Neuronal stem cell (in vitro differentiated cells): Measurements from ENCODE around the gene IL36B.
A peak's percentile ranks its signal among the peaks of the same experiment; 100 is the strongest.

Experiments used
- DNase-seq: peaks from one replicate; pipeline ENCODE4 v3.0.0-alpha.2; 2013; ENCODE audit warnings: low spot score
- H2AFZ ChIP-seq: one replicate; pipeline ENCODE4 v1.6.1; 2013; ENCODE audit warnings: mild to moderate bottlenecking, low read length, inconsistent platforms
- H2AK5ac ChIP-seq: 2 replicates; pipeline ENCODE4 v1.6.1; 2013; ENCODE audit warnings: low read depth, mild to moderate bottlenecking, inconsistent platforms, low read length, moderate library complexity, mixed read lengths
- H2BK120ac ChIP-seq: 2 replicates; pipeline ENCODE4 v1.6.1; 2013; ENCODE audit warnings: low read depth, mild to moderate bottlenecking, inconsistent platforms, low read length, moderate library complexity, mixed read lengths
- H2BK12ac ChIP-seq: one replicate; pipeline ENCODE4 v1.6.1; 2013; ENCODE audit warnings: low read length, inconsistent platforms
- H2BK15ac ChIP-seq: 2 replicates; pipeline ENCODE4 v1.6.1; 2013; ENCODE audit warnings: mild to moderate bottlenecking, low read length, inconsistent platforms, mixed read lengths
- H2BK5ac ChIP-seq: one replicate; pipeline ENCODE4 v1.6.1; 2013; ENCODE audit warnings: inconsistent platforms, mild to moderate bottlenecking, low read length, moderate library complexity
- H3K14ac ChIP-seq: one replicate; pipeline ENCODE4 v1.6.1; 2013; ENCODE audit warnings: low read length, inconsistent platforms
- H3K18ac ChIP-seq: 2 replicates; pipeline ENCODE4 v1.6.1; 2013; ENCODE audit warnings: low read length, inconsistent platforms
- H3K23ac ChIP-seq: 2 replicates; pipeline ENCODE4 v1.6.1; 2013; ENCODE audit warnings: low read depth, mild to moderate bottlenecking, mixed read lengths, low read length, inconsistent platforms; ENCODE audit not compliant: poor library complexity
- H3K27ac ChIP-seq: replicated peaks from 3 replicates; pipeline ENCODE4 v1.5.1; 2013; ENCODE audit warnings: low read length, inconsistent platforms
- H3K27me3 ChIP-seq, 3 experiments: 2 replicates each; pipeline ENCODE4 v1.6.1; 2013; ENCODE audit warnings: low read length in 3 of 3, mild to moderate bottlenecking in 2 of 3, inconsistent platforms in 1 of 3, low read depth in 1 of 3, mixed read lengths in 1 of 3, moderate library complexity in 1 of 3; ENCODE audit not compliant: control insufficient read depth in 3 of 3, insufficient read depth in 3 of 3
- H3K36me3 ChIP-seq, 2 donors: replicated peaks in 1 of 2; 2 replicates each; pipeline ENCODE4 v1.6.1; 2013; ENCODE audit warnings: low read length in 2 of 2; ENCODE audit not compliant: control insufficient read depth in 2 of 2, insufficient read depth in 2 of 2
- H3K4ac ChIP-seq: 2 replicates; pipeline ENCODE4 v1.6.1; 2013; ENCODE audit warnings: inconsistent platforms, mild to moderate bottlenecking, low read length, moderate library complexity
- H3K4me1 ChIP-seq, 2 donors: 1 replicate in 1 of 2; 2 replicates in 1 of 2; pipeline ENCODE4 v1.6.1; 2013; ENCODE audit warnings: low read length in 2 of 2, low read depth in 1 of 2; ENCODE audit not compliant: control insufficient read depth in 2 of 2, insufficient read depth in 1 of 2
- H3K4me2 ChIP-seq: one replicate; pipeline ENCODE4 v1.6.1; 2013; ENCODE audit warnings: mild to moderate bottlenecking, low read length, inconsistent platforms; ENCODE audit not compliant: insufficient read depth, poor library complexity, severe bottlenecking
- H3K4me3 ChIP-seq, 2 donors: 2 replicates each; pipeline ENCODE4 v1.5.1; 2013; ENCODE audit warnings: low read length in 2 of 2, mild to moderate bottlenecking in 2 of 2, inconsistent platforms in 1 of 2, moderate library complexity in 1 of 2
- H3K79me1 ChIP-seq: one replicate; pipeline ENCODE4 v1.6.1; 2013; ENCODE audit warnings: low read depth, mild to moderate bottlenecking, inconsistent platforms, low read length, moderate library complexity
- H3K9ac ChIP-seq: one replicate; pipeline ENCODE4 v1.6.1; 2013; ENCODE audit warnings: mild to moderate bottlenecking, low read depth, low read length, inconsistent platforms; ENCODE audit not compliant: poor library complexity
- H3K9me3 ChIP-seq, 2 donors: replicated peaks in 1 of 2; 2 replicates each; pipeline versions ENCODE3 to v1.6.1; 2013; ENCODE audit warnings: low read length in 2 of 2, mild to moderate bottlenecking in 2 of 2, inconsistent platforms in 1 of 2, low read depth in 1 of 2, mixed read lengths in 1 of 2, moderate library complexity in 1 of 2; ENCODE audit not compliant: control insufficient read depth in 2 of 2, insufficient read depth in 1 of 2
- H4K8ac ChIP-seq: one replicate; pipeline ENCODE4 v1.6.1; 2013; ENCODE audit warnings: low read depth, mild to moderate bottlenecking, inconsistent platforms, low read length, moderate library complexity
- H4K91ac ChIP-seq: one replicate; pipeline ENCODE4 v1.6.1; 2013; ENCODE audit warnings: low read length, low read depth, mild to moderate bottlenecking, inconsistent platforms; ENCODE audit not compliant: poor library complexity
- WGBS, 2 donors: extraction: QIAGEN DNeasy Blood & Tissue Kit; methylation state at CpG; one replicate each; pipeline ENCODE4 v1.1.7; 2013; ENCODE audit warnings: missing lambda C conversion rate in 2 of 2, mixed read lengths in 1 of 2; ENCODE audit not compliant: insufficient read length in 2 of 2, insufficient replicate concordance in 1 of 2; ENCODE audit errors: extremely low coverage in 2 of 2; 5-methylcytosine and 5-hydroxymethylcytosine counted together

Gene IL36B

DNA sequence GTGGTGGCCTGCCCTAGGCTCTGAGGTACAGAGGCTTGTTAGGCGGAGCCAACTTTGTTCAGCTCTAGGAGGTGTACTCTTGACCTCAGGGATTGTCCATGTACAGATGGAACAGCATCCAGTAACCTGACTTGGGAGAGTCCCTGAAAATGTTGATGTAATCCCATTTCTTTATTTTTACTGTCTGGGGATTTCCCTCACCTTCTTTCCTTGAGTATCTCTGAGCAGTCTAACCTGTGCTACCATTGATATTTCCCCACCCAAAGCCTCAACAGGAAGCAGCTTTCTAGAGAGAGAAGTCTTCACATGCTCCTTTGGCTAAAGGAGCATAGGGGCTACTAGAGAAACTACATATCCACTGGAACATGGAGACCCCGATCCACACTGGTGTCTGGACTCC, 37.0 kb downstream of the IL36B start:
- peak overlapping the region; percentile 61 for H2AFZ ChIP-seq

DNA sequence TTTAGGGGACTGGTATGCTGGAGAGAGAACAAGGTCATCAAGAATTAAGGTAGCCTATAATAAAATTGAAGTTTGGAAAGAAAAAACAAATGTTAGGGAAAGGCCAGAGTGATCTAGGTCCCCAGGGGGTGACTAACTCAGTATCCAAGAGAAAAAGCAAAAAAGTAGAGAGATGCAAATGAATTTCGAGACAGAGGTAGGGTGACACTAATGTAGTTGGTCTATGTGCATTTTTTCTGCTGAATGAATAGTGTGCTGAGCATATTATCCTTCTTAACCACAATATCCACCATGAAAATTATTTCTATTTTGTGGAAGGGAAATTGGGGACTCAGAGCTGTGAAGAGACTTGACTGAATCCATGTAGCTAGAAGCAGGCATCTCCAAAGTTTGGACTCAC, 37.6 kb downstream of the IL36B start:
- H3K18ac ChIP-seq = no peak overlapping the region
- no peak overlapping the region for H4K91ac ChIP-seq
- no peak overlapping the region for H2BK5ac ChIP-seq
- H3K36me3 ChIP-seq = no peaks in the 10 kb centered on the region
- no peak overlapping the region for H2BK12ac ChIP-seq
- no peak overlapping the region for H3K4me3 ChIP-seq
- no peak overlapping the region for H3K9ac ChIP-seq
- H3K27me3 ChIP-seq = no peaks in the 10 kb centered on the region
- H2BK15ac ChIP-seq = no peak overlapping the region
- H2AFZ ChIP-seq = no peak overlapping the region
- H4K8ac ChIP-seq = no peak overlapping the region
- H3K79me1 ChIP-seq = no peaks in the 10 kb centered on the region
- peaks cover 0 to 7% of the 10 kb centered on the region in 2 donors for H3K4me1 ChIP-seq
- H2BK120ac ChIP-seq = no peak overlapping the region
- no peak overlapping the region for H3K23ac ChIP-seq
- H3K9me3 ChIP-seq = peaks cover 0 to 2% of the 10 kb centered on the region in 2 donors
- no peak overlapping the region for H3K14ac ChIP-seq
- WGBS, 2 donors = no CpG with 5 or more reads among the region's 1 CpG
- H2AK5ac ChIP-seq = no peak overlapping the region
- DNase-seq = no peak
- H3K4ac ChIP-seq = no peak overlapping the region
- H3K27ac ChIP-seq = no peak overlapping the region
- no peak overlapping the region for H3K4me2 ChIP-seq

More for the DNA sequence above, 37.0 kb downstream of the IL36B start:
- H4K91ac ChIP-seq = no peak overlapping the region
- no peak overlapping the region for H2BK12ac ChIP-seq
- no peak overlapping the region for H3K4me3 ChIP-seq
- no peak overlapping the region for H3K18ac ChIP-seq
- no peak overlapping the region for H2BK120ac ChIP-seq
- H3K4me2 ChIP-seq = no peak overlapping the region
- H3K4me1 ChIP-seq = peaks cover 0 to 7% of the 10 kb centered on the region in 2 donors
- no peak overlapping the region for H3K14ac ChIP-seq
- no peak overlapping the region for H2BK5ac ChIP-seq
- no peaks in the 10 kb centered on the region for H3K79me1 ChIP-seq
- H3K9me3 ChIP-seq = peaks cover 0 to 2% of the 10 kb centered on the region in 2 donors
- no CpG with 5 or more reads among the region's 2 CpGs for WGBS, 2 donors
- H3K9ac ChIP-seq = no peak overlapping the region
- no peak overlapping the region for H3K4ac ChIP-seq
- no peak overlapping the region for H3K23ac ChIP-seq
- H2AK5ac ChIP-seq = no peak overlapping the region
- DNase-seq = no peak
- H3K27me3 ChIP-seq = no peaks in the 10 kb centered on the region
- no peak overlapping the region for H4K8ac ChIP-seq
- H3K36me3 ChIP-seq = no peaks in the 10 kb centered on the region
- no peak overlapping the region for H2BK15ac ChIP-seq
- H3K27ac ChIP-seq = no peak overlapping the region

- DNase-seq = no peak
- H2BK15ac ChIP-seq = no peak overlapping the region
- H3K9me3 ChIP-seq = peaks cover 0 to 2% of the 10 kb centered on the region in 2 donors
- no peak overlapping the region for H4K8ac ChIP-seq
- H2BK12ac ChIP-seq = no peak overlapping the region
- no peak overlapping the region for H3K9ac ChIP-seq
- H3K18ac ChIP-seq = no peak overlapping the region
- H3K4me2 ChIP-seq = no peak overlapping the region
- no peak overlapping the region for H3K4ac ChIP-seq
- H2AFZ ChIP-seq = no peak overlapping the region
- H2BK5ac ChIP-seq = no peak overlapping the region
- no peak overlapping the region for H3K23ac ChIP-seq
- peaks cover 0 to 7% of the 10 kb centered on the region in 2 donors for H3K4me1 ChIP-seq
- H2AK5ac ChIP-seq = no peak overlapping the region
- no peak overlapping the region for H2BK120ac ChIP-seq
- H3K79me1 ChIP-seq = no peaks in the 10 kb centered on the region
- H3K36me3 ChIP-seq = no peaks in the 10 kb centered on the region
- no peak overlapping the region for H3K14ac ChIP-seq
- no peak overlapping the region for H3K27ac ChIP-seq
- H3K27me3 ChIP-seq = no peaks in the 10 kb centered on the region
- H4K91ac ChIP-seq = no peak overlapping the region
- no CpG with 5 or more reads among the region's 2 CpGs for WGBS, 2 donors
- H3K4me3 ChIP-seq = no peak overlapping the region
These were observed 38.6 kb downstream of the IL36B start for GRCh38 chr2:113014067-113014466.

DNA sequence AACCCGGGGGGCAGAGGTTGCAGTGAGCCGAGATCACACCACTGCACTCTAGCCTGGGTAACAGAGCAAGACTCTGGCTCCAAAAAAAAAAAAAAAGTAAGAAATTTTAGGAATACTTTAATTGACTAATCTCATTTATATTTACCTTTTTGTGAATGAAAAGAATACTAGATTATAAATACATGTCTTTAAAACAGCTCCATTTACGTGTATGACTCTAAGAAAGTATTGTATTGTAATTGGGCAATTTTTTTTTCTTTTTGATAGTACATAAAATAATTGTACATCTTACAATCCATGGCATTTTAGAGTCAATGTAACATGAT, 39.4 kb downstream of the IL36B start:
- H4K8ac ChIP-seq = no peak overlapping the region
- no CpG with 5 or more reads among the region's 3 CpGs for WGBS, 2 donors

More for the DNA sequence above, 39.4 kb downstream of the IL36B start:
- Histone ChIP-seq H3K14ac (no peak overlapping the region), H2BK5ac (no peak overlapping the region), H2AK5ac (no peak overlapping the region), H3K4me1 (peaks cover 0 to 7% of the 10 kb centered on the region in 2 donors), H3K9ac (peak overlapping the region; percentile 17), H3K18ac (no peak overlapping the region), H2AFZ (no peak overlapping the region), H4K91ac (no peak overlapping the region), H2BK15ac (no peak overlapping the region), H3K36me3 (no peaks in the 10 kb centered on the region), H3K23ac (no peak overlapping the region), H3K79me1 (no peaks in the 10 kb centered on the region), H2BK12ac (no peak overlapping the region), H3K4me2 (no peak overlapping the region), H3K4ac (no peak overlapping the region), H3K27ac (no peak overlapping the region), H3K27me3 (no peaks in the 10 kb centered on the region), H3K4me3 (no peak overlapping the region), H3K9me3 (peaks cover 0 to 2% of the 10 kb centered on the region in 2 donors), H2BK120ac (no peak overlapping the region)
- no peak for DNase-seq
